Caco-2 (cell line): Measurements from ENCODE around the gene POMP. TPM values are rescaled to one million over a fixed set of nuclear protein-coding genes. Genes with fewer than 3 reads are reported as not detected.

Source experiments
- BruUV-seq: library from RNA; stranded (reverse); fragments of 400-500 nt; replicated peaks from 2 replicates; lab custom pipeline; 2021; lab: Mats Ljungman, UMichigan
- CTCF ChIA-PET: fragments of 300-600 bp; sonication (Branson Sonifier 250); formaldehyde crosslinking; loops from one replicate; lab custom pipeline; 2022; ENCODE audit warnings: antibody characterized with exemption; lab: Charles Lee
- POLR2A ChIA-PET: fragments of 300-600 bp; sonication (Branson Sonifier 250); formaldehyde crosslinking; loops from one replicate; lab custom pipeline; 2022; ENCODE audit warnings: antibody characterized with exemption; lab: Charles Lee
- DNase-seq, 2 experiments: peaks; one replicate each; pipeline versions ENCODE4 v3.0.0 to v3.0.0-alpha.2; 2020 to 2022
- H3K27me3 ChIP-seq: replicated peaks from 2 replicates; pipeline ENCODE4 v1.6.0; 2011; ENCODE audit warnings: low read length; ENCODE audit not compliant: control insufficient read depth, insufficient read depth
- H3K36me3 ChIP-seq: 2 replicates; pipeline ENCODE4 v1.5.1; 2011; ENCODE audit warnings: low read length; ENCODE audit not compliant: control insufficient read depth, insufficient read depth
- H3K4me1 ChIP-seq: fragments of 250-450 bp; sonication (Bioruptor Pico); 2 replicates; pipeline ENCODE4 v1.5.1; 2020; ENCODE audit warnings: mild to moderate bottlenecking
- H3K4me3 ChIP-seq: 2 replicates; pipeline ENCODE4 v1.5.1; 2011; ENCODE audit warnings: low read depth, mild to moderate bottlenecking, control low read depth, low read length
- H3K9me3 ChIP-seq: fragments of 250-450 bp; sonication (Bioruptor Pico); 2 replicates; pipeline ENCODE4 v1.5.1; 2020; ENCODE audit warnings: mild to moderate bottlenecking, moderate library complexity
- H3K27ac Mint-ChIP-seq: one replicate; pipeline ENCODE4 v1.8.0; 2022; ENCODE audit warnings: mixed read lengths; ENCODE audit not compliant: unreplicated experiment
- H3K27me3 Mint-ChIP-seq: one replicate; pipeline ENCODE4 v1.8.0; 2022; ENCODE audit warnings: mixed read lengths; ENCODE audit not compliant: insufficient read depth, unreplicated experiment
- H3K36me3 Mint-ChIP-seq: one replicate; pipeline ENCODE4 v1.8.0; 2022; ENCODE audit warnings: mild to moderate bottlenecking, mixed read lengths; ENCODE audit not compliant: insufficient read depth, unreplicated experiment
- H3K4me1 Mint-ChIP-seq: one replicate; pipeline ENCODE4 v1.8.0; 2022; ENCODE audit warnings: low read depth, mixed read lengths; ENCODE audit not compliant: unreplicated experiment
- H3K4me3 Mint-ChIP-seq: one replicate; pipeline ENCODE4 v1.8.0; 2022; ENCODE audit warnings: mild to moderate bottlenecking, moderate library complexity, mixed read lengths; ENCODE audit not compliant: unreplicated experiment
- H3K9me3 Mint-ChIP-seq: one replicate; pipeline ENCODE4 v1.8.0; 2022; ENCODE audit warnings: mixed read lengths; ENCODE audit not compliant: unreplicated experiment
- CTCF ChIP-seq, 2 experiments: fragments of 200-600 bp in 1 of 2; IDR thresholded peaks; 1 replicate in 1 of 2; 2 replicates in 1 of 2; pipeline versions ENCODE4 v1.5.1 to v1.8.0; 2011 to 2022; ENCODE audit warnings: antibody characterized with exemption in 1 of 2, control low read depth in 1 of 2, inconsistent platforms in 1 of 2, low read depth in 1 of 2, low read length in 1 of 2, mild to moderate bottlenecking in 1 of 2, moderate library complexity in 1 of 2; ENCODE audit not compliant: insufficient read depth in 1 of 2, severe bottlenecking in 1 of 2, unreplicated experiment in 1 of 2
- intact Hi-C: fragments of 100-400 bp; cut with micrococcal nuclease; formaldehyde crosslinking; loops from one replicate; pipeline ENCODE4 v1.10.0; 2022; ENCODE audit not compliant: unreplicated experiment
- total RNA-seq: library from RNA; stranded (reverse); gene quantifications from 2 replicates; pipeline ENCODE4 v1.2.3, GENCODE V29; 2022

Gene POMP
- total RNA-seq, 1 experiment from 2014 or later = 116 TPM

GRCh38 chr13:28624707-28625432 is 34.1 kb upstream of the POMP start:
- Mint-ChIP-seq H3K27me3 (no peaks in the 10 kb centered on the region), H3K36me3 (no peaks in the 10 kb centered on the region), H3K9me3 (no peaks in the 10 kb centered on the region), H3K27ac (no peak overlapping the region), H3K4me3 (no peak overlapping the region), H3K4me1 (no peaks in the 10 kb centered on the region)
- no peak for DNase-seq
- Histone ChIP-seq H3K4me3 (no peak overlapping the region), H3K9me3 (no peaks in the 10 kb centered on the region), H3K36me3 (no peaks in the 10 kb centered on the region), H3K27me3 (no peaks in the 10 kb centered on the region), H3K4me1 (peaks cover 6% of the 10 kb centered on the region; the same call in 1 of the 2 replicates)
- POLR2A ChIA-PET = no interaction called here
- no TSS peak for BruUV-seq
- CTCF ChIA-PET = interaction anchor here (0.6 kb wide), 1 partner anchor 71 kb away, joined by 3 read pairs; no protein-coding TSS in a partner anchor
- no peak for TF ChIP-seq CTCF (IDR thresholded peaks at IDR 0.05; ENCODE audit: insufficient read depth in 1 of 2, low read depth in 1 of 2, low read length in 1 of 2, severe bottlenecking in 1 of 2, unreplicated experiment in 1 of 2)
- intact Hi-C loops = no loop called here

GRCh38 chr13:28626266-28626665 is 32.7 kb upstream of the POMP start:
- no peak overlapping the region for H3K4me3 Mint-ChIP-seq
- POLR2A ChIA-PET = no interaction called here
- Histone ChIP-seq H3K4me3 (no peak overlapping the region), H3K36me3 (no peaks in the 10 kb centered on the region), H3K9me3 (no peaks in the 10 kb centered on the region), H3K4me1 (peaks cover 6% of the 10 kb centered on the region; the same call in 1 of the 2 replicates), H3K27me3 (no peaks in the 10 kb centered on the region)
- no TSS peak for BruUV-seq
- no peak for DNase-seq
- H3K36me3 Mint-ChIP-seq = no peaks in the 10 kb centered on the region
- H3K9me3 Mint-ChIP-seq = no peaks in the 10 kb centered on the region
- no peaks in the 10 kb centered on the region for H3K4me1 Mint-ChIP-seq
- intact Hi-C loops = no loop called here
- CTCF ChIA-PET = no interaction called here
- no peak overlapping the region for H3K27ac Mint-ChIP-seq
- no peak for TF ChIP-seq CTCF (IDR thresholded peaks at IDR 0.05; ENCODE audit: insufficient read depth in 1 of 2, low read depth in 1 of 2, low read length in 1 of 2, severe bottlenecking in 1 of 2, unreplicated experiment in 1 of 2)
- no peaks in the 10 kb centered on the region for H3K27me3 Mint-ChIP-seq

- Histone ChIP-seq H3K4me1 (peaks cover 6% of the 10 kb centered on the region; the same call in 1 of the 2 replicates), H3K36me3 (no peaks in the 10 kb centered on the region), H3K4me3 (no peak overlapping the region), H3K9me3 (no peaks in the 10 kb centered on the region), H3K27me3 (no peaks in the 10 kb centered on the region)
- no peak for DNase-seq
- Mint-ChIP-seq H3K27me3 (no peaks in the 10 kb centered on the region), H3K27ac (no peak overlapping the region), H3K36me3 (no peaks in the 10 kb centered on the region), H3K9me3 (no peaks in the 10 kb centered on the region), H3K4me1 (no peaks in the 10 kb centered on the region), H3K4me3 (no peak overlapping the region)
- intact Hi-C loops = no loop called here
- no TSS peak for BruUV-seq
- no peak for TF ChIP-seq CTCF (IDR thresholded peaks at IDR 0.05; ENCODE audit: insufficient read depth in 1 of 2, low read depth in 1 of 2, low read length in 1 of 2, severe bottlenecking in 1 of 2, unreplicated experiment in 1 of 2)
- POLR2A ChIA-PET = no interaction called here
- CTCF ChIA-PET = no interaction called here
Measured at GRCh38 chr13:28628241-28628640, 30.7 kb upstream of the POMP start.
